OCI-LY7 (cell line): Measurements from ENCODE around the gene CD248. TPM values are rescaled to one million over a fixed set of nuclear protein-coding genes. Genes with fewer than 3 reads are reported as not detected.

ENCODE experiments used
- BruUV-seq: library from RNA; stranded (reverse); fragments of 400-500 nt; replicated peaks from 2 replicates; lab custom pipeline; 2021; lab: Mats Ljungman, UMichigan
- CTCF ChIA-PET: fragments of 300-600 bp; sonication (Branson Sonifier 250); formaldehyde crosslinking; loops from one replicate; lab custom pipeline; 2022; ENCODE audit warnings: antibody characterized with exemption; ENCODE audit not compliant: unreplicated experiment; lab: Charles Lee
- POLR2A ChIA-PET: fragments of 300-600 bp; sonication (Branson Sonifier 250); formaldehyde crosslinking; loops from one replicate; lab custom pipeline; 2022; ENCODE audit warnings: antibody characterized with exemption; lab: Charles Lee
- DNase-seq: peaks from one replicate; pipeline ENCODE4 v3.0.0-alpha.2; 2015; ENCODE audit warnings: low spot score
- H2AFZ ChIP-seq: fragments of 200-600 bp; sonication (generic), shearing (Covaris generic); 2 replicates; pipeline ENCODE4 v1.6.1; 2014; ENCODE audit warnings: mild to moderate bottlenecking, antibody characterized with exemption, low read length, moderate library complexity
- H3K27ac ChIP-seq: fragments of 200-600 bp; sonication (generic); 2 replicates; pipeline ENCODE4 v1.5.1; 2014; ENCODE audit warnings: mixed run types, low read depth, mild to moderate bottlenecking, moderate library complexity, low read length, inconsistent platforms; ENCODE audit not compliant: poor library complexity, severe bottlenecking
- H3K36me3 ChIP-seq: fragments of 200-600 bp; sonication (generic); 2 replicates; pipeline ENCODE4 v1.6.1; 2014; ENCODE audit warnings: mild to moderate bottlenecking, antibody characterized with exemption, low read length, moderate library complexity, mixed read lengths; ENCODE audit not compliant: insufficient read depth
- H3K4me1 ChIP-seq: fragments of 200-600 bp; sonication (generic); 2 replicates; pipeline ENCODE4 v1.5.1; 2014; ENCODE audit warnings: mild to moderate bottlenecking, low read length; ENCODE audit not compliant: insufficient read depth, poor library complexity, severe bottlenecking
- H3K4me2 ChIP-seq: fragments of 200-600 bp; sonication (generic); 2 replicates; pipeline ENCODE4 v1.6.1; 2014; ENCODE audit warnings: mild to moderate bottlenecking, low read length
- H3K4me3 ChIP-seq: fragments of 200-600 bp; sonication (generic); 2 replicates; pipeline ENCODE4 v1.5.1; 2014; ENCODE audit warnings: mild to moderate bottlenecking, low read depth, low read length; ENCODE audit not compliant: poor library complexity, severe bottlenecking
- H3K79me2 ChIP-seq: fragments of 200-600 bp; sonication (generic); 2 replicates; pipeline ENCODE4 v1.6.1; 2016; ENCODE audit warnings: low read depth, mild to moderate bottlenecking, low read length, moderate library complexity, mixed read lengths; ENCODE audit not compliant: insufficient read depth
- H3K9me2 ChIP-seq: fragments of 200-600 bp; sonication (generic); 2 replicates; pipeline ENCODE4 v1.6.1; 2016; ENCODE audit warnings: mild to moderate bottlenecking, low read length, mixed read lengths; ENCODE audit not compliant: insufficient read depth
- H3K9me3 ChIP-seq: fragments of 200-600 bp; sonication (generic); 2 replicates; pipeline ENCODE4 v1.6.1; 2014; ENCODE audit warnings: mild to moderate bottlenecking, mixed run types, low read length, mixed read lengths
- H4K20me1 ChIP-seq: fragments of 200-600 bp; sonication (generic); 2 replicates; pipeline ENCODE4 v1.6.1; 2014; ENCODE audit warnings: mild to moderate bottlenecking, antibody characterized with exemption, low read length, moderate library complexity, mixed read lengths; ENCODE audit not compliant: insufficient read depth
- EZH2phosphoT487 ChIP-seq: fragments of 200-600 bp; sonication (generic); IDR thresholded peaks from 2 replicates; pipeline ENCODE4 v1.6.1; 2018; ENCODE audit warnings: low read depth, borderline replicate concordance, mild to moderate bottlenecking, mixed run types, antibody characterized with exemption, low read length, moderate library complexity, mixed read lengths
- intact Hi-C: fragments of 100-400 bp; cut with micrococcal nuclease; formaldehyde crosslinking; loops from one replicate; pipeline ENCODE4 v1.10.0; 2022; ENCODE audit not compliant: unreplicated experiment
- total RNA-seq, 2 experiments: library from RNA; depleted of rRNA in 1 of 2; stranded (reverse); fragments of >200 nt in 1 of 2; shearing (Covaris generic) in 1 of 2; gene quantifications; 2 replicates each; pipeline ENCODE4 v1.2.3, GENCODE V29; 2014 to 2022
- TF ChIP-seq, protein P1 (sequence below): fragments of 200-600 bp; sonication (generic); conservative IDR thresholded peaks from 2 replicates; pipeline ENCODE4 v1.5.1; 2014; ENCODE audit warnings: mild to moderate bottlenecking, antibody characterized with exemption, low read length, moderate library complexity, mixed read lengths

The CD248 gene
- total RNA-seq, 2 experiments from 2014 or later: 0.46 TPM; not detected in 1

DNA sequence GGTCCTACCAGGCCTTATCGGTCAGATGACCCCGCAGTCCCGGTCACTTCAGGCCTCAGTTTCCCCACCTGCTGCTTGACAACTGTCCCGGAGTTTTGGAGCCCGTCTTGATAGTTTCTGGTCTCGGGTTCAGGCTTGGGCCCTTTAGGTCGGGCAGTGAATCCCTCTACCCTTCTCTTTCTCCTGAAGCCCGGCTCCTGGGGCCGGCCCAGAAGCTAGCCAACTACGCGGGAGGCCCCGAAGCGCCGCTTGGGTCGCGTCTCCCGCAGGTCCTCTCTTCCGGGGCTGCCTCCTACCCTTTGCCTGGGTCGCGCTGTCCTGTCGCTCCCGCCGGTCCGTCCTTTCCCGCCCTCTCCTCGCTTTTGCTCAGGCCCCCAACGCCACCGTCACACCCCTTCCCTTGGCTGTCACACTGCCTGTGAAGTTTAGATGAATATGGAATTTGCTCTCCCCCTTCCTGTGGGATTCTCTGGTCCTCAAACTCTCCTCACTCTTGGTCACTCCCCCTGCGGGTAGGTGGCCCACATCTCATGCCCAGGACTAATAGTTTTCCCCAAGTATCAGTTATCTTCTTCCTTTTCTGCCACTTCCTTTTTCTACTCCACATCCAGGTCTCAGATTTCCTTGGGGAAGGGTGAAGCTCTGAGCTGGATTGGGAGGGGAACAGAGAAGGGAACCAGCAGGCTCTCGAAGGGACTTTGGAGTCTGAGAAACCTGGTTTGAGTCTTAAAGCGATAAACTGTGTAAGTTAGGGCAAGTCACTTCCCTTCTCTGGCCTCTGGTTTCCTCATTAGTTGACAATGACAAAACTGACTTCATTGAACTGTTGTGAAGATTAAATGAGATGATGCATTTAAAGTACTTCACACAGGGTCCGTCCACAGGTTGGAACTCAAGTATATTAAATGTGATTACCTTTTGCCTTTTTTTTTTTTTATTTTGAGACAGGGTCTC, 47.6 kb downstream of the CD248 start:
- POLR2A ChIA-PET: no interaction called here
- TF ChIP-seq EZH2phosphoT487: no peak
- TF ChIP-seq, protein P1, sequence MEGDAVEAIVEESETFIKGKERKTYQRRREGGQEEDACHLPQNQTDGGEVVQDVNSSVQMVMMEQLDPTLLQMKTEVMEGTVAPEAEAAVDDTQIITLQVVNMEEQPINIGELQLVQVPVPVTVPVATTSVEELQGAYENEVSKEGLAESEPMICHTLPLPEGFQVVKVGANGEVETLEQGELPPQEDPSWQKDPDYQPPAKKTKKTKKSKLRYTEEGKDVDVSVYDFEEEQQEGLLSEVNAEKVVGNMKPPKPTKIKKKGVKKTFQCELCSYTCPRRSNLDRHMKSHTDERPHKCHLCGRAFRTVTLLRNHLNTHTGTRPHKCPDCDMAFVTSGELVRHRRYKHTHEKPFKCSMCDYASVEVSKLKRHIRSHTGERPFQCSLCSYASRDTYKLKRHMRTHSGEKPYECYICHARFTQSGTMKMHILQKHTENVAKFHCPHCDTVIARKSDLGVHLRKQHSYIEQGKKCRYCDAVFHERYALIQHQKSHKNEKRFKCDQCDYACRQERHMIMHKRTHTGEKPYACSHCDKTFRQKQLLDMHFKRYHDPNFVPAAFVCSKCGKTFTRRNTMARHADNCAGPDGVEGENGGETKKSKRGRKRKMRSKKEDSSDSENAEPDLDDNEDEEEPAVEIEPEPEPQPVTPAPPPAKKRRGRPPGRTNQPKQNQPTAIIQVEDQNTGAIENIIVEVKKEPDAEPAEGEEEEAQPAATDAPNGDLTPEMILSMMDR: peak; percentile 39; the same call in 1 of the 2 replicates
- H3K79me2 ChIP-seq: peaks cover 24% of the 10 kb centered on the region
- H3K4me3 ChIP-seq: peak overlapping the region; percentile 100
- BruUV-seq: TSS peak; percentile 72
- H3K4me2 ChIP-seq: peak overlapping the region; percentile 99
- H3K9me2 ChIP-seq: no peaks in the 10 kb centered on the region
- peaks cover 69% of the 10 kb centered on the region for H3K36me3 ChIP-seq
- H3K9me3 ChIP-seq: no peaks in the 10 kb centered on the region
- H4K20me1 ChIP-seq: no peaks in the 10 kb centered on the region
- H2AFZ ChIP-seq: peak overlapping the region; percentile 72; the same call in 1 of the 2 replicates
- DNase-seq: peak; percentile 44
- peaks cover 24% of the 10 kb centered on the region for H3K4me1 ChIP-seq
- intact Hi-C loops: loop anchor here (1.0 to 5.0 kb wide), 3 partner anchors 13 to 412 kb away; partner anchors contain the start of genes BANF1, CFL1 and EIF1AD
- CTCF ChIA-PET: no interaction called here
- peak overlapping the region; percentile 84 for H3K27ac ChIP-seq

- H3K4me3 ChIP-seq: peak within 1 kb of the TSS; percentile 100
- H3K4me2 ChIP-seq: peak within 1 kb of the TSS; percentile 99
- peaks cover 24% of the 10 kb centered on the region for H3K4me1 ChIP-seq
- H3K36me3 ChIP-seq: peaks cover 71% of the 10 kb centered on the region
- peaks cover 24% of the 10 kb centered on the region for H3K79me2 ChIP-seq
- H3K27ac ChIP-seq: peak within 1 kb of the TSS; percentile 84
- no peaks in the 10 kb centered on the region for H4K20me1 ChIP-seq
- TF ChIP-seq, protein P1: no peak
- no peak for TF ChIP-seq EZH2phosphoT487
- H2AFZ ChIP-seq: peak within 1 kb of the TSS; percentile 72; the same call in 1 of the 2 replicates
- peak; percentile 100 for DNase-seq
- BruUV-seq: no TSS peak
- H3K9me2 ChIP-seq: no peaks in the 10 kb centered on the region
- intact Hi-C loops: loop anchor here (5.0 kb wide), 2 partner anchors 266 to 411 kb away; partner anchors contain the start of genes BANF1, CFL1 and EIF1AD
- POLR2A ChIA-PET: interaction anchor here (1.1 kb wide), 1 partner anchor 43 kb away, joined by 3 read pairs; no protein-coding TSS in a partner anchor
- CTCF ChIA-PET: interaction anchor here (0.6 kb wide), 1 partner anchor 21 kb away, joined by 3 read pairs; the partner anchor contains the start of gene YIF1A
- H3K9me3 ChIP-seq: no peaks in the 10 kb centered on the region
Observed at GRCh38 chr11:66268244-66268951, 48.4 kb downstream of the CD248 start, which contains the start of gene RAB1B. TSS of gene RAB1B (plus strand) at chr11:66268639. CDS start at chr11:66268680, 41 bp downstream.
